SK-N-SH treated with all-trans-retinoic acid at 6 μM for 48 hours (cell line): ENCODE data around the gene ZKSCAN5.

Source experiments
- ATAC-seq: fragments of 200-7000 bp; cut with Tn5 transposase; 3 replicates; pipeline ENCODE4 v1.9.1; 2020; ENCODE audit warnings: mild to moderate bottlenecking, moderate library complexity
- ARNTL ChIP-seq: fragments of 450-650 bp; formaldehyde crosslinking; IDR thresholded peaks from 2 replicates; pipeline ENCODE4 v1.5.0; 2020; ENCODE audit warnings: low read depth, mild to moderate bottlenecking, moderate library complexity, borderline replicate concordance
- BACH2 ChIP-seq: fragments of 250-450 bp; sonication (Bioruptor Pico); IDR thresholded peaks from 2 replicates; pipeline ENCODE4 v1.9.0; 2021; ENCODE audit warnings: mild to moderate bottlenecking, borderline replicate concordance
- ESRRG ChIP-seq: fragments of 250-450 bp; sonication (Bioruptor Pico); IDR thresholded peaks from 2 replicates; pipeline ENCODE4 v1.6.1; 2021; ENCODE audit warnings: mild to moderate bottlenecking
- GLIS3 ChIP-seq: fragments of 250-450 bp; sonication (Bioruptor Pico); IDR thresholded peaks from 2 replicates; pipeline ENCODE4 v1.5.0; 2020; ENCODE audit warnings: mild to moderate bottlenecking, moderate library complexity
- ISL1 ChIP-seq: fragments of 250-450 bp; sonication (Bioruptor Pico); IDR thresholded peaks from 2 replicates; pipeline ENCODE4 v2.1.2; 2022; ENCODE audit warnings: mild to moderate bottlenecking, moderate library complexity
- OSR1 ChIP-seq: fragments of 250-450 bp; sonication (Bioruptor Pico); IDR thresholded peaks from 2 replicates; pipeline ENCODE4 v1.8.0; 2022; ENCODE audit warnings: moderate library complexity, mild to moderate bottlenecking, inconsistent platforms
- PPARA ChIP-seq: fragments of 250-450 bp; sonication (Bioruptor Pico); IDR thresholded peaks from 2 replicates; pipeline ENCODE4 v1.5.0; 2020; ENCODE audit warnings: mild to moderate bottlenecking, borderline replicate concordance
- RARB ChIP-seq: fragments of 250-450 bp; sonication (Bioruptor Pico); IDR thresholded peaks from 2 replicates; pipeline ENCODE4 v1.8.0; 2021; ENCODE audit warnings: mild to moderate bottlenecking, moderate library complexity
- SNAI2 ChIP-seq: fragments of 250-450 bp; sonication (Bioruptor Pico); IDR thresholded peaks from 2 replicates; pipeline ENCODE4 v1.5.0; 2020; ENCODE audit warnings: mild to moderate bottlenecking, moderate library complexity
- TCF4 ChIP-seq: fragments of 250-450 bp; sonication (Bioruptor Pico); IDR thresholded peaks from 2 replicates; pipeline ENCODE4 v1.8.0; 2021; ENCODE audit warnings: mild to moderate bottlenecking, moderate library complexity, borderline replicate concordance
- ZC3H10 ChIP-seq: fragments of 250-450 bp; sonication (Bioruptor Pico); IDR thresholded peaks from 2 replicates; pipeline ENCODE4 v1.5.1; 2021; ENCODE audit warnings: mild to moderate bottlenecking, moderate library complexity
- ZFP30 ChIP-seq: fragments of 450-650 bp; formaldehyde crosslinking; IDR thresholded peaks from 2 replicates; pipeline ENCODE4 v1.5.0; 2022; ENCODE audit warnings: mild to moderate bottlenecking, moderate library complexity
- ZNF565 ChIP-seq: fragments of 450-650 bp; formaldehyde crosslinking; conservative IDR thresholded peaks from 2 replicates; pipeline ENCODE4 v1.5.0; 2020; ENCODE audit warnings: low read depth, mild to moderate bottlenecking, moderate library complexity
- ZNF70 ChIP-seq: fragments of 450-650 bp; formaldehyde crosslinking; IDR thresholded peaks from 2 replicates; pipeline ENCODE4 v1.5.0; 2020; ENCODE audit warnings: mild to moderate bottlenecking, moderate library complexity
- ZNF8 ChIP-seq: fragments of 450-650 bp; formaldehyde crosslinking; IDR thresholded peaks from 2 replicates; pipeline ENCODE4 v1.5.0; 2020; ENCODE audit warnings: mild to moderate bottlenecking, moderate library complexity
- TF ChIP-seq, protein P1 (sequence below): fragments of 250-450 bp; sonication (Bioruptor Pico); IDR thresholded peaks from 2 replicates; pipeline ENCODE4 v1.8.0; 2021; ENCODE audit warnings: low read depth, mild to moderate bottlenecking, moderate library complexity, borderline replicate concordance
- TF ChIP-seq, protein P2 (sequence below): fragments of 250-450 bp; sonication (Bioruptor Pico); IDR thresholded peaks from 2 replicates; pipeline ENCODE4 v1.5.0; 2020; ENCODE audit warnings: mild to moderate bottlenecking, moderate library complexity
- TF ChIP-seq, protein P3 (sequence below): fragments of 250-450 bp; sonication (Bioruptor Pico); IDR thresholded peaks from 2 replicates; pipeline ENCODE4 v1.5.1; 2020; ENCODE audit warnings: low read depth, mild to moderate bottlenecking, moderate library complexity
- TF ChIP-seq, protein P4 (sequence below): fragments of 250-450 bp; sonication (Bioruptor Pico); IDR thresholded peaks from 2 replicates; pipeline ENCODE4 v1.5.1; 2021; ENCODE audit warnings: mild to moderate bottlenecking, moderate library complexity
- TF ChIP-seq, protein P5 (sequence below): fragments of 250-450 bp; sonication (Bioruptor Pico); IDR thresholded peaks from 2 replicates; pipeline ENCODE4 v1.8.0; 2020; ENCODE audit warnings: mild to moderate bottlenecking, moderate library complexity, borderline replicate concordance

ZKSCAN5 gene

DNA sequence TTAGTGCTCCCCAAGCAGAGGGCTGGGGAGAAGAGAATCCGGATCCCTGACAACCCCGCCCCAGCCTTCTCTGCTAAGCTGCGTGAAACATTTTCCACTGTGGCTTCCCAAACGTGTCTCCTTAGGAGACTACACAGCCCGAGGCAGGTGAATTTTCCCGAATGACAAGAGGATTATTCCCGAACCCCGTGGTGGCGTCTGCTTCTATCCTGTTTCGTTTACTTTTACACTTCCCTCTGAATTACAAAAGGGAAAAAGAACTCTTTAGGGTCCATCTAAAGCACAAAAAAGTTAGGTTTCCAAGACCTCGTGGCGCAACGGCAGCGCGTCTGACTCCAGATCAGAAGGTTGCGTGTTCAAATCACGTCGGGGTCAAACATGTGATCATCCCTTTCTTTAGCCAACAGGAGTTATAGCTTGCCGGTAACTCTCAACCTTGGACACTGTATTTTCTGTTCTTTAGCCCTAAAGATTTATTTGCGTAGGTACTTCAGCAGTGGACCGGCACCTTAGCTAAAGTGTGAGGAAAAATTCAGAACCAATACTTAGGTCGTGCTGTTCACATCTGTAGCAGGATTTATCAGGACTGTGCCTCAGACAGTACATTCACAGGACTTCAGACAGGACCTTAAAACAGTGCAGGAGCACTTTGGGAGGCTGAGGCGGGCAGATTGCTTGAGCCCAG is 34.9 kb upstream of the ZKSCAN5 start (continued):
- TF ChIP-seq, protein P1, sequence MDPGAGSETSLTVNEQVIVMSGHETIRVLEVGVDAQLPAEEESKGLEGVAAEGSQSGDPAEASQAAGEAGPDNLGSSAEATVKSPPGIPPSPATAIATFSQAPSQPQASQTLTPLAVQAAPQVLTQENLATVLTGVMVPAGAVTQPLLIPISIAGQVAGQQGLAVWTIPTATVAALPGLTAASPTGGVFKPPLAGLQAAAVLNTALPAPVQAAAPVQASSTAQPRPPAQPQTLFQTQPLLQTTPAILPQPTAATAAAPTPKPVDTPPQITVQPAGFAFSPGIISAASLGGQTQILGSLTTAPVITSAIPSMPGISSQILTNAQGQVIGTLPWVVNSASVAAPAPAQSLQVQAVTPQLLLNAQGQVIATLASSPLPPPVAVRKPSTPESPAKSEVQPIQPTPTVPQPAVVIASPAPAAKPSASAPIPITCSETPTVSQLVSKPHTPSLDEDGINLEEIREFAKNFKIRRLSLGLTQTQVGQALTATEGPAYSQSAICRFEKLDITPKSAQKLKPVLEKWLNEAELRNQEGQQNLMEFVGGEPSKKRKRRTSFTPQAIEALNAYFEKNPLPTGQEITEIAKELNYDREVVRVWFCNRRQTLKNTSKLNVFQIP (CRISPR knock-in tag), result no peak
- no peak for TF ChIP-seq TCF4 (CRISPR knock-in tag)
- TF ChIP-seq, protein P2, sequence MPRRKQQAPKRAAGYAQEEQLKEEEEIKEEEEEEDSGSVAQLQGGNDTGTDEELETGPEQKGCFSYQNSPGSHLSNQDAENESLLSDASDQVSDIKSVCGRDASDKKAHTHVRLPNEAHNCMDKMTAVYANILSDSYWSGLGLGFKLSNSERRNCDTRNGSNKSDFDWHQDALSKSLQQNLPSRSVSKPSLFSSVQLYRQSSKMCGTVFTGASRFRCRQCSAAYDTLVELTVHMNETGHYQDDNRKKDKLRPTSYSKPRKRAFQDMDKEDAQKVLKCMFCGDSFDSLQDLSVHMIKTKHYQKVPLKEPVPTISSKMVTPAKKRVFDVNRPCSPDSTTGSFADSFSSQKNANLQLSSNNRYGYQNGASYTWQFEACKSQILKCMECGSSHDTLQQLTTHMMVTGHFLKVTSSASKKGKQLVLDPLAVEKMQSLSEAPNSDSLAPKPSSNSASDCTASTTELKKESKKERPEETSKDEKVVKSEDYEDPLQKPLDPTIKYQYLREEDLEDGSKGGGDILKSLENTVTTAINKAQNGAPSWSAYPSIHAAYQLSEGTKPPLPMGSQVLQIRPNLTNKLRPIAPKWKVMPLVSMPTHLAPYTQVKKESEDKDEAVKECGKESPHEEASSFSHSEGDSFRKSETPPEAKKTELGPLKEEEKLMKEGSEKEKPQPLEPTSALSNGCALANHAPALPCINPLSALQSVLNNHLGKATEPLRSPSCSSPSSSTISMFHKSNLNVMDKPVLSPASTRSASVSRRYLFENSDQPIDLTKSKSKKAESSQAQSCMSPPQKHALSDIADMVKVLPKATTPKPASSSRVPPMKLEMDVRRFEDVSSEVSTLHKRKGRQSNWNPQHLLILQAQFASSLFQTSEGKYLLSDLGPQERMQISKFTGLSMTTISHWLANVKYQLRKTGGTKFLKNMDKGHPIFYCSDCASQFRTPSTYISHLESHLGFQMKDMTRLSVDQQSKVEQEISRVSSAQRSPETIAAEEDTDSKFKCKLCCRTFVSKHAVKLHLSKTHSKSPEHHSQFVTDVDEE, result no peak

DNA sequence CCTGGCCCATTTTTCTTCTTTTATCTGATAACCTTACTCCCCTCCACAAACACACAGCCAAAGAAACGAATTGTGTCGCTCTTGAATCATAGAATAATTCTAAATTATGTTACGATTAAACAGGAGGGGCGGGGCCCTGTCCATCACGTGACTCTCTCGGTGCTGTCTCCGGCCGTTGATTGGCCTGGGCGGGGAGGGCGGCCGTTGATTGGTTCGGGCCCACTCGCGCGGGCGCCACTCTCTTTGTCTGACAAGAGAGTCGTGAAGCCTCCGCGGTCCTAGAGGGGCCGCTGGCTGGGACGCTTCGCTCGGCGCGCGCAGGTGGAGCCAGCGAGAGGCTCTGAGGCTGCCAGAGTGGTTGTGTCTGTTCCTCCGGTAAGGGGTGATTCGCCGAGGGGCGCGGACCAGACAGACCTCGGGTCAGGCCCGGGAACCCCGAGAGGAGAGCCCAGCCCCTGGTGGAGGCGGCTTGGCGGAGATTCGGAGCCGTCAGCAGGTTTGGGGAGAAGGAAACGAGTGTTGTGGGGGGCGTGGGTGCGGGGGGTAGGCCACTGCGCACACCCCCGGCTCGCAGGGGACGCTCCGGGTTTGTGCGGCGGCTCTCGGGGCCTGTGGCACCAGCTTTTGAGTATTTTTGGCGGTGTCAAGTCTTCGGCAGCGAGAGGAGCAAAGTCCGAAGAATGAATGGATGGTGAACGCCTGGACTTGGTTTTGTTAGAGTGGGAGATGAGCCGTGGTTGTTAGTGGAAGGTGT is 31.7 kb upstream of the ZKSCAN5 start, which contains the start of gene ZNF789:
Gene ZNF789, plus strand, starts transcription at position 330 of the 754 bp plus-strand sequence. CDS start 3,567 bp downstream, outside the sequence.
- ATAC-seq, result peak; percentile 98
- TF ChIP-seq, protein P3, sequence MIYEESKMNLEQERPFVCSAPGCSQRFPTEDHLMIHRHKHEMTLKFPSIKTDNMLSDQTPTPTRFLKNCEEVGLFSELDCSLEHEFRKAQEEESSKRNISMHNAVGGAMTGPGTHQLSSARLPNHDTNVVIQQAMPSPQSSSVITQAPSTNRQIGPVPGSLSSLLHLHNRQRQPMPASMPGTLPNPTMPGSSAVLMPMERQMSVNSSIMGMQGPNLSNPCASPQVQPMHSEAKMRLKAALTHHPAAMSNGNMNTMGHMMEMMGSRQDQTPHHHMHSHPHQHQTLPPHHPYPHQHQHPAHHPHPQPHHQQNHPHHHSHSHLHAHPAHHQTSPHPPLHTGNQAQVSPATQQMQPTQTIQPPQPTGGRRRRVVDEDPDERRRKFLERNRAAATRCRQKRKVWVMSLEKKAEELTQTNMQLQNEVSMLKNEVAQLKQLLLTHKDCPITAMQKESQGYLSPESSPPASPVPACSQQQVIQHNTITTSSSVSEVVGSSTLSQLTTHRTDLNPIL, result no peak
- TF ChIP-seq ARNTL (CRISPR knock-in tag), result no peak
- TF ChIP-seq OSR1 (CRISPR knock-in tag), result no peak
- TF ChIP-seq ZC3H10 (CRISPR knock-in tag), result no peak
- TF ChIP-seq PPARA (CRISPR knock-in tag), result no peak
- no peak for TF ChIP-seq GLIS3 (CRISPR knock-in tag)
- TF ChIP-seq SNAI2, result no peak
- TF ChIP-seq TCF4 (CRISPR knock-in tag), result no peak
- no peak for TF ChIP-seq ZNF8 (CRISPR knock-in tag)

DNA sequence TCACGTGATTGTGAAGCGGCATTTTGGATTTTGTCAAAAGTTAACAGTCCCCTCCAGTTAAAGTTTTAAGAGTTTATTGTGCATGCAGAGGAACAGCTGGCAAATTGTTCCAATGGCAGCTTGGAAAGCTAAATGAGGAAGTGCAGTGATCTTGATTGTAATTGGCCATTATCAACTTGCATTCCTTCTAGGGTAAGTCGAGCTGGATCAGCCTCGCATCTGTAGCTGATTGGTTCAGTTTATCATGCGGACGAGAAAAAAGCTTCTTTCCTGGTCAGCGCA is 31.2 kb upstream of the ZKSCAN5 start:
- ATAC-seq, result peak; percentile 57

More for the DNA sequence above, 31.2 kb upstream of the ZKSCAN5 start:
- TF ChIP-seq, protein P4, sequence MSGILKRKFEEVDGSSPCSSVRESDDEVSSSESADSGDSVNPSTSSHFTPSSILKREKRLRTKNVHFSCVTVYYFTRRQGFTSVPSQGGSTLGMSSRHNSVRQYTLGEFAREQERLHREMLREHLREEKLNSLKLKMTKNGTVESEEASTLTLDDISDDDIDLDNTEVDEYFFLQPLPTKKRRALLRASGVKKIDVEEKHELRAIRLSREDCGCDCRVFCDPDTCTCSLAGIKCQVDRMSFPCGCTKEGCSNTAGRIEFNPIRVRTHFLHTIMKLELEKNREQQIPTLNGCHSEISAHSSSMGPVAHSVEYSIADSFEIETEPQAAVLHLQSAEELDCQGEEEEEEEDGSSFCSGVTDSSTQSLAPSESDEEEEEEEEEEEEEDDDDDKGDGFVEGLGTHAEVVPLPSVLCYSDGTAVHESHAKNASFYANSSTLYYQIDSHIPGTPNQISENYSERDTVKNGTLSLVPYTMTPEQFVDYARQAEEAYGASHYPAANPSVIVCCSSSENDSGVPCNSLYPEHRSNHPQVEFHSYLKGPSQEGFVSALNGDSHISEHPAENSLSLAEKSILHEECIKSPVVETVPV (CRISPR knock-in tag), result no peak
- no peak for TF ChIP-seq ISL1 (CRISPR knock-in tag)
- no peak for TF ChIP-seq GLIS3 (CRISPR knock-in tag)
- no peak for TF ChIP-seq RARB (CRISPR knock-in tag)
- TF ChIP-seq ZNF8 (CRISPR knock-in tag), result no peak
- no peak for TF ChIP-seq ZNF70
- no peak for TF ChIP-seq ZNF565
- no peak for TF ChIP-seq TCF4 (CRISPR knock-in tag)
- TF ChIP-seq ARNTL (CRISPR knock-in tag), result no peak
- TF ChIP-seq PPARA (CRISPR knock-in tag), result no peak
- TF ChIP-seq, protein P1 (CRISPR knock-in tag), result no peak
- no peak for TF ChIP-seq BACH2 (CRISPR knock-in tag)
- no peak for TF ChIP-seq ZFP30 (CRISPR knock-in tag)
- no peak for TF ChIP-seq ESRRG (CRISPR knock-in tag)
- TF ChIP-seq, protein P5, sequence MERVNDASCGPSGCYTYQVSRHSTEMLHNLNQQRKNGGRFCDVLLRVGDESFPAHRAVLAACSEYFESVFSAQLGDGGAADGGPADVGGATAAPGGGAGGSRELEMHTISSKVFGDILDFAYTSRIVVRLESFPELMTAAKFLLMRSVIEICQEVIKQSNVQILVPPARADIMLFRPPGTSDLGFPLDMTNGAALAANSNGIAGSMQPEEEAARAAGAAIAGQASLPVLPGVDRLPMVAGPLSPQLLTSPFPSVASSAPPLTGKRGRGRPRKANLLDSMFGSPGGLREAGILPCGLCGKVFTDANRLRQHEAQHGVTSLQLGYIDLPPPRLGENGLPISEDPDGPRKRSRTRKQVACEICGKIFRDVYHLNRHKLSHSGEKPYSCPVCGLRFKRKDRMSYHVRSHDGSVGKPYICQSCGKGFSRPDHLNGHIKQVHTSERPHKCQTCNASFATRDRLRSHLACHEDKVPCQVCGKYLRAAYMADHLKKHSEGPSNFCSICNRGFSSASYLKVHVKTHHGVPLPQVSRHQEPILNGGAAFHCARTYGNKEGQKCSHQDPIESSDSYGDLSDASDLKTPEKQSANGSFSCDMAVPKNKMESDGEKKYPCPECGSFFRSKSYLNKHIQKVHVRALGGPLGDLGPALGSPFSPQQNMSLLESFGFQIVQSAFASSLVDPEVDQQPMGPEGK (CRISPR knock-in tag), result no peak
